Liver (tissue), 3 donors: ENCODE data around the gene ZMYM4.

Source experiments
- CTCF ChIP-seq: fragments of 150-350 bp; IDR thresholded peaks from 2 replicates; pipeline ENCODE4 v1.5.1; 2017; ENCODE audit warnings: improper control_type of control experiment, low read depth, low read length; ENCODE audit not compliant: missing input control
- EGR1 ChIP-seq, 2 donors: IDR thresholded peaks; 2 replicates each; pipeline ENCODE4 v1.6.1; 2016 to 2018; ENCODE audit warnings: antibody characterized with exemption in 2 of 2, low read depth in 2 of 2
- HNF4G ChIP-seq: IDR thresholded peaks from 2 replicates; pipeline ENCODE4 v1.6.1; 2016; ENCODE audit warnings: antibody characterized with exemption
- JUND ChIP-seq, 2 donors: IDR thresholded peaks; 2 replicates each; pipeline ENCODE4 v1.6.1; 2016; ENCODE audit warnings: antibody characterized with exemption in 2 of 2
- RAD21 ChIP-seq, 2 donors: IDR thresholded peaks; 2 replicates each; pipeline ENCODE4 v1.6.1; 2016; ENCODE audit warnings: antibody characterized with exemption in 2 of 2, mild to moderate bottlenecking in 2 of 2
- SP1 ChIP-seq: IDR thresholded peaks from 2 replicates; pipeline ENCODE4 v1.6.1; 2018; ENCODE audit warnings: antibody characterized with exemption, mild to moderate bottlenecking
- TAF1 ChIP-seq: conservative IDR thresholded peaks from 2 replicates; pipeline ENCODE4 v1.6.1; 2016; ENCODE audit warnings: antibody characterized with exemption, mild to moderate bottlenecking
- YY1 ChIP-seq: IDR thresholded peaks from 2 replicates; pipeline ENCODE4 v1.6.1; 2016; ENCODE audit warnings: antibody characterized with exemption, mild to moderate bottlenecking
- TF ChIP-seq, protein P1 (sequence below): IDR thresholded peaks from 2 replicates; pipeline ENCODE4 v1.6.1; 2016; ENCODE audit warnings: antibody characterized with exemption, mild to moderate bottlenecking
- TF ChIP-seq, protein P2 (sequence below): IDR thresholded peaks from 2 replicates; pipeline ENCODE4 v1.6.1; 2016; ENCODE audit warnings: antibody characterized with exemption
- TF ChIP-seq, protein P3 (sequence below): IDR thresholded peaks from 2 replicates; pipeline ENCODE4 v1.6.1; 2016; ENCODE audit warnings: antibody characterized with exemption
- donor health status: healthy.
- donor health status: healthy.

- TF ChIP-seq RAD21 (IDR thresholded peaks at IDR 0.05) (no peak), EGR1 (IDR thresholded peaks at IDR 0.05; ENCODE audit: low read depth in 2 of 2) (no peak), CTCF (no peak), SP1 (no peak), YY1 (no peak), JUND (IDR thresholded peaks at IDR 0.05) (no peak), TAF1 (no peak), HNF4G (no peak)
- TF ChIP-seq, protein P1, sequence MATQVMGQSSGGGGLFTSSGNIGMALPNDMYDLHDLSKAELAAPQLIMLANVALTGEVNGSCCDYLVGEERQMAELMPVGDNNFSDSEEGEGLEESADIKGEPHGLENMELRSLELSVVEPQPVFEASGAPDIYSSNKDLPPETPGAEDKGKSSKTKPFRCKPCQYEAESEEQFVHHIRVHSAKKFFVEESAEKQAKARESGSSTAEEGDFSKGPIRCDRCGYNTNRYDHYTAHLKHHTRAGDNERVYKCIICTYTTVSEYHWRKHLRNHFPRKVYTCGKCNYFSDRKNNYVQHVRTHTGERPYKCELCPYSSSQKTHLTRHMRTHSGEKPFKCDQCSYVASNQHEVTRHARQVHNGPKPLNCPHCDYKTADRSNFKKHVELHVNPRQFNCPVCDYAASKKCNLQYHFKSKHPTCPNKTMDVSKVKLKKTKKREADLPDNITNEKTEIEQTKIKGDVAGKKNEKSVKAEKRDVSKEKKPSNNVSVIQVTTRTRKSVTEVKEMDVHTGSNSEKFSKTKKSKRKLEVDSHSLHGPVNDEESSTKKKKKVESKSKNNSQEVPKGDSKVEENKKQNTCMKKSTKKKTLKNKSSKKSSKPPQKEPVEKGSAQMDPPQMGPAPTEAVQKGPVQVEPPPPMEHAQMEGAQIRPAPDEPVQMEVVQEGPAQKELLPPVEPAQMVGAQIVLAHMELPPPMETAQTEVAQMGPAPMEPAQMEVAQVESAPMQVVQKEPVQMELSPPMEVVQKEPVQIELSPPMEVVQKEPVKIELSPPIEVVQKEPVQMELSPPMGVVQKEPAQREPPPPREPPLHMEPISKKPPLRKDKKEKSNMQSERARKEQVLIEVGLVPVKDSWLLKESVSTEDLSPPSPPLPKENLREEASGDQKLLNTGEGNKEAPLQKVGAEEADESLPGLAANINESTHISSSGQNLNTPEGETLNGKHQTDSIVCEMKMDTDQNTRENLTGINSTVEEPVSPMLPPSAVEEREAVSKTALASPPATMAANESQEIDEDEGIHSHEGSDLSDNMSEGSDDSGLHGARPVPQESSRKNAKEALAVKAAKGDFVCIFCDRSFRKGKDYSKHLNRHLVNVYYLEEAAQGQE, result no peak
- TF ChIP-seq, protein P2, sequence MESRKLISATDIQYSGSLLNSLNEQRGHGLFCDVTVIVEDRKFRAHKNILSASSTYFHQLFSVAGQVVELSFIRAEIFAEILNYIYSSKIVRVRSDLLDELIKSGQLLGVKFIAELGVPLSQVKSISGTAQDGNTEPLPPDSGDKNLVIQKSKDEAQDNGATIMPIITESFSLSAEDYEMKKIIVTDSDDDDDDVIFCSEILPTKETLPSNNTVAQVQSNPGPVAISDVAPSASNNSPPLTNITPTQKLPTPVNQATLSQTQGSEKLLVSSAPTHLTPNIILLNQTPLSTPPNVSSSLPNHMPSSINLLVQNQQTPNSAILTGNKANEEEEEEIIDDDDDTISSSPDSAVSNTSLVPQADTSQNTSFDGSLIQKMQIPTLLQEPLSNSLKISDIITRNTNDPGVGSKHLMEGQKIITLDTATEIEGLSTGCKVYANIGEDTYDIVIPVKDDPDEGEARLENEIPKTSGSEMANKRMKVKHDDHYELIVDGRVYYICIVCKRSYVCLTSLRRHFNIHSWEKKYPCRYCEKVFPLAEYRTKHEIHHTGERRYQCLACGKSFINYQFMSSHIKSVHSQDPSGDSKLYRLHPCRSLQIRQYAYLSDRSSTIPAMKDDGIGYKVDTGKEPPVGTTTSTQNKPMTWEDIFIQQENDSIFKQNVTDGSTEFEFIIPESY, result no peak
- TF ChIP-seq, protein P3, sequence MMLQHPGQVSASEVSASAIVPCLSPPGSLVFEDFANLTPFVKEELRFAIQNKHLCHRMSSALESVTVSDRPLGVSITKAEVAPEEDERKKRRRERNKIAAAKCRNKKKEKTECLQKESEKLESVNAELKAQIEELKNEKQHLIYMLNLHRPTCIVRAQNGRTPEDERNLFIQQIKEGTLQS, result no peak
Observed at GRCh38 chr1:35281565-35281964, 13.1 kb downstream of the ZMYM4 start.
